Stimulated activated CD4-positive, alpha-beta T cell treated with anti-CD3 and anti-CD28 coated beads, Interleukin-12 subunit alpha, Interleukin-12 subunit beta, amount 100 ng/mL, for 24 hours (primary cell): ENCODE results near the gene NDUFS8.

Experiments used
- DNase-seq, 2 experiments: peaks; one replicate each; pipeline ENCODE4 v3.0.0-alpha.2; 2020; ENCODE audit warnings: low read depth in 2 of 2

NDUFS8 gene

GRCh38 chr11:68036141-68036716 lies 5.7 kb downstream of the NDUFS8 start:
- no peak for DNase-seq

DNA sequence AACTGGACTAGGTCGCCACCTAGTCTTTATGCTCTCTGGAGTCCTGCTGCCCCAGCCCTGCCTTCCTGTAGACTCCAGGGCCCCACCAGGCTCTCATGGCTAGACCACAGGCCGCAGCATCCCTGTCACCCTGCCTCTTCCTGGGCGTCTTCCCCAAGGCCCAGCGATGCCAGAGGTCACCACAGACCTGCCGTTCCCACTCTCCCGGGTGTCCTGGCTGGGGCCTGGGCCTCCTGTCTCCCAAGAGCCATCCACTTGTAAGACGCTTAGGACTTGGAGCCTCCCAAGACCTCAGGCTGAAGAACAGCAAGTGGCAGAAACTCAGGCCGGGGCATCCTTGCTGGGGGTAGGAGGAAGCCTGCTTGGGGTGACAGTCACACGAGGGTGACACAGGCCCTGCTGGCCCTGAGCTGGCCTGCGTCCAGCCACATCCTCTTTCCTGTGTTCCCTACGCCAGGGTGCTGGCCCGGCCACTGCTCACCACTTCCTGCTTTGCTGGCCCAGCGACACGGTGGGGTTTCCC lies 6.3 kb downstream of the NDUFS8 start:
- no peak for DNase-seq

DNA sequence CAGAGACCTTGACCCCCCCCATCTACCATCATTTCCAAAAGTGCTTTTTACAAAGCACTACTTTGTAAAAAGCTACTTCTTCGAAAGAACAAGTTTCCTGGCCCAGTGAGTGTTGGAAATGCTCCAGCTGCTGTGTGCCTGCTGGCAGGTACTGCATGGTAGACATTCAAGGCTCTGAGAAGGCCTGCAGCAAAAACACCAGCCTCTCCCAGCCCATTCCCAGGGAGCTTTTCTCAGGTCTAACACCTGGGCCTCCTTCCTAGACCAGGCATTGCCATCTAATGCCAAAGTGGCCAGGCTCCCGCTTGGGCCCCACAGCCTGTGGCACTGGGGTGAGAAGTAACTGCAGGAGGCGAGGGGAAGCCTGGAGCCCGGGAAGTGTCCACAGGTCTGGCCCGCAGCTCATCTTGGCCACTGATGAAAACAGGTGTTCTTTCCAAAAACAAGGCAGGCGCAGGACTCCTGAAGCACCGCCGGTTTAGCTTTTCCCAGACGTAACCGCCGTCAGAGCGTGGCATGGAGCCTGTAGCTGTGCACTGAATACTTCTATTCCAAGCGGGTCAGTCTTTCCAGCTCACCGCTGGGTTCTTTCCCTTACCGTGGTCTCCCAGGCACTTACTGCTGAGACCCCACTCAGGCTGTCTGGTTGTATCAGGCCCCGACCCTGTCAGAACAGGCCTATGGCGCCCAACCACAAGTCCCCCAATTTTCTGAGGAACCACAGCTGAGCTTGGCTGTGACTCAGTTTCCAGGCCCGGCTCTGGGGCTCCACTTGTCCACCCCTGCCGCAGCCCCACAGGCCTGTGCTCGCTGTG lies 7.1 kb downstream of the NDUFS8 start:
- no peak for DNase-seq

DNA sequence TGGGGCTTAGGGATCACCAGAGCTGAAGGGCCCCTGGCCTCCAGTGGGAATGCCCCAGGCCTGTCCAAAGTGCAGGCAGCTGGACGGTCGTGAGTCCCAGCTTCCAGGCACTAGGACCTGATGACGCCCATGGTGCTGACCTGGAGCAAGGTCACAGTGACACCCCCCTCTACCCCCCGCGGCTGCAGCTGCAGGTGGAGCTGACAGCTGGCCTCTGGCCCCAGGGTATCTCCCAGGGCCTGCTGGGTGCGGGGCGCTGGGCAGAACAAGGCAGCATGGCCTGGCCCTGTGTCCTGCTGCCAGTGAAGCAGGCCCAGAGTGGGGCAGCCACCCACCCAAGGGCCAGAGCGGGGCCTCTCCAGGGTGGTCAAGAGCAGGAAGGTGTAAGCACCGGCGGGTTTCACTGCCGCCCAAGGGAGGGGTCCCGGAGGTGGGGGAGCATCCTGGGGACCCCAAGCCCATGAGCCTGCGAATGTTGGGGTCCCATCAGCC lies 7.8 kb downstream of the NDUFS8 start:
- no peak for DNase-seq

DNA sequence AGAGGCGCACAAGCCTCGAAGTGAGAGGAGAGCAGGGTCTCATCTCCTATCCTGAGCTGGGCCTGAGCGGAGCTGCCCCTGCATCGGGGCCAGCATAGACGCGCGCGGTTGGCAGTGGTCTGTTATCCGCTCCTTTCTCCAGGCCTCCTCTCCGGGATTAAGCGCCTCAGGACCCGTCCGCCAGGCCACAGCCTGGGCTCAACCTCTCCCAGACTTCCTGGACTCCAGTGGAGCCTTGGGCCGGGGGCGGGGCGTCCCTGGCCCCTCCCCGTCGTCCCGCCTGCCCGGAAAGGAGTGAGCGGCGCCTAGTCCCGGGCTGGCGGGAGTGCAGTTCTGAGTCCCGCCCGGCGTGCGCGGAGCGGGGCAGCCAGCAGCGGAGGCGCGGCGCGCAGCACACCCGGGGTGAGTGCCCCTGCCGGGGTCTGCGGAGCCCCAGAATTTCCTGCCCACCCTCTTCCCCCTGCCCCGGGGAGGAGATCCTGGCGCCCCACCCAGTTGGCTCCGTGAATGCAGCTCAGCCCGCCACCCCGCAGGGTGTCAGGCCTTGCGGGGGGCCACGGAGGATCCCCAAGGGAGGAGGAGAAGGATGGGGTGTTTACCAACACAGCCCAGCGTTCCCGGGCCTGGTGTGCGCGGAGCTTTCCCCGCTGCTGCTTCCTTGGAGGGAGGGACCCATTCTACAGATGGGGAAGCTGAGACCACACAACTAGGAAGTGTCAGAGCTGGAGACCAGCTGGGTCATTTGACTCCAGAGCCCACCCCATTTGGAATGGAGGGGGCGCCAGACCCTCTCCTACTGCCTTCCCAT lies 8.4 kb downstream of the NDUFS8 start, which contains the start of gene TCIRG1:
Gene TCIRG1, plus strand, starts transcription at position 308 of the 808 bp plus-strand sequence. CDS start 2,247 bp downstream, outside the sequence.
- DNase-seq: peak in 1 of 2 experiments; percentile 69

GRCh38 chr11:68039526-68040086 lies 9.1 kb downstream of the NDUFS8 start:
- no peak for DNase-seq

GRCh38 chr11:68040101-68040956 lies 9.8 kb downstream of the NDUFS8 start:
- peak in 1 of 2 experiments; percentile 41 for DNase-seq

GRCh38 chr11:68040957-68041591 lies 10.6 kb downstream of the NDUFS8 start:
- DNase-seq: no peak

DNA sequence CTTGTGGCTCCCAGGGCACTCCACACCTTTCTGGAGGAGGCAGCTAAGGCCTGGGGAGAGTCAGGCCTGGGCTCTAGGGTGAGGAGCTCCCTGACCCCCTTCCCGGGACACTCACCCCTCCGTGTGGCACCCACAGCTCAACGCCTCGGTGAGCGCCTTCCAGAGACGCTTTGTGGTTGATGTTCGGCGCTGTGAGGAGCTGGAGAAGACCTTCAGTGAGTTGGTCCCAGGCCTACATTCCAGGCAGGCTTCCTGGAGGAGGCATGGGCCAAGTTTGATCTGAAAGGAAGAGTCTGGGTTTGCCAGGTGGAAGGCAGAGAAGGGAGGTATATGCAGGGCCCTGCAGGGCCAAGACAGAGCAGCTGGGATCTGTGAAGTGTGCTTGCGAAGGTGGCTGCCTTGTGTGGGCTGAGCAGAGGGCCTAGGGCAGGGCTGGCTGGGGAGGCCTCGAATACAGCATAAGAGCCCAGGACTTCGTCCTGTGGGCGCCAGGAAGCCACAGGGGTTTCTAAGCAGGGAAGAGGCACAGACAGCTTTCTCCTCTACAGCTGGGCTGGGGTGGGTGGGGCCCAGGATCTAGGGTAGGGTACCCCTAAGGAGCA lies 11.2 kb downstream of the NDUFS8 start:
- no peak for DNase-seq

DNA sequence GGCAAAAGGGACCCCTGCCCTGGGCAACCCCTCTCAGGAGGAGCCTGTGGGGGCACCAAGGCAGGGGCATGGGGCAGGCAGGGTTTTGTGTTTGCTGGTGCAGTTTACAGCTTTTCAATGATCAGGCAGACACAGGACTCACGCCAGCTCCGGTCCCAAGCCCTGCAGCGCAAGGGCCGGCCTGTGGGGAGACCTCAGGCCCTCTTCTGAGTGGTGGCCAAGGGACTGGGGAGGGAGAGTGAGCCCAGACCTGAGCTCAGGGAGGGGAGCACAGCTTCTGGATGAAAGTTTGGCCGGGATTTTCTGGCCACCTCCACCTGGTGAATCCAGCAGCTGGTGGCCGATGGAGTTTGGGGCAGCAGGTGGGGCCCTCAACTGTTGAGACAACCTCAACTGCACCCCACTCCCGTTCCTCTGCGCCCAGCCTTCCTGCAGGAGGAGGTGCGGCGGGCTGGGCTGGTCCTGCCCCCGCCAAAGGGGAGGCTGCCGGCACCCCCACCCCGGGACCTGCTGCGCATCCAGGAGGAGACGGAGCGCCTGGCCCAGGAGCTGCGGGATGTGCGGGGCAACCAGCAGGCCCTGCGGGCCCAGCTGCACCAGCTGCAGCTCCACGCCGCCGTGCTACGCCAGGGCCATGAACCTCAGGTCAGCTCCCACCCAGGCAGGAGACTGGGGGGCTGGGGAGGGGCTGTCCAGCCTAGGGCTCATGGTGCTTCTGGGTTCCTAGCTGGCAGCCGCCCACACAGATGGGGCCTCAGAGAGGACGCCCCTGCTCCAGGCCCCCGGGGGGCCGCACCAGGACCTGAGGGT lies 11.9 kb downstream of the NDUFS8 start:
- DNase-seq: no peak

DNA sequence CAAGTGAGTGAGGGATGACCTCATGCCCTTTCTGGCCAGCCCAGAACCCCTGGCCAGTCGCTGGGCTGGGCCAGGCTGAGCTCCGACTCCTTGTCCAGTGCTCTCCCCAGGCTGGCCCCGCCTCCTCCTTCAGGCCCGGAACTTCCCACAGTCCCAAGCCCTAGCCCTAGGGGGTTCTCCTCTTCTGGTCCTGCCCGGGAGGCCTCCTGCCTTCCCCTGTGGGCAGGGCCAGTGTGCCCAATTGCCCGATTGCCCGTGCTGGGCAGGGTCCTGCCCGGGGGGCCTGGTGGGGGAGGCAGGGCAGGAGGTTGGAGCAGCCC lies 12.5 kb downstream of the NDUFS8 start:
- no peak for DNase-seq

GRCh38 chr11:68043349-68044144 lies 13.1 kb downstream of the NDUFS8 start:
- DNase-seq: no peak

DNA sequence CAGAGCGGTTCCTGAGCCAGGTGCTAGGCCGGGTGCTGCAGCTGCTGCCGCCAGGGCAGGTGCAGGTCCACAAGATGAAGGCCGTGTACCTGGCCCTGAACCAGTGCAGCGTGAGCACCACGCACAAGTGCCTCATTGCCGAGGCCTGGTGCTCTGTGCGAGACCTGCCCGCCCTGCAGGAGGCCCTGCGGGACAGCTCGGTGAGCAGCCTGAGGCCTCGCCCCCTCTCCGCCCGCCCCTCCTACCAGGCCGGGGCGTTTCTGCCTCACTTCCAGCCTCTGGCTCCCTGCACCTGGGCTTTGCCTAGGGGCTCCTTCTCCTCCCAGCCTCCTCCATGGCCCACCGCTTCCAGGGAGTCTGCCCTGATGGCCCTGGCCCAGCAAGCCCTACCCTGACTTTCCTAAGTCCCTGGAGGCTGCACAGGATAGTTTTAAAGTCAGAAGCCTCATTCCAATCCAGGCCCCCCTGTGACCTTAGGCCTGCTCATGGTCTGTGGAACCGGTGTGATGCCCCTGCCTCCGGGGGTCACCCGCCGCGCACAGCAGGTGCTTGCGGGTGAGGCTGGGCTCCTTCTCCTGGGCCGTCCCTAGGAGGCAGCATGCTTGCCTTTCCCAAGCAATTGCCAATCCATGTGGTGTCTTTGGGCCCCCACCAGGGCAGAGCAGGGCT lies 13.8 kb downstream of the NDUFS8 start:
- DNase-seq: no peak

DNA sequence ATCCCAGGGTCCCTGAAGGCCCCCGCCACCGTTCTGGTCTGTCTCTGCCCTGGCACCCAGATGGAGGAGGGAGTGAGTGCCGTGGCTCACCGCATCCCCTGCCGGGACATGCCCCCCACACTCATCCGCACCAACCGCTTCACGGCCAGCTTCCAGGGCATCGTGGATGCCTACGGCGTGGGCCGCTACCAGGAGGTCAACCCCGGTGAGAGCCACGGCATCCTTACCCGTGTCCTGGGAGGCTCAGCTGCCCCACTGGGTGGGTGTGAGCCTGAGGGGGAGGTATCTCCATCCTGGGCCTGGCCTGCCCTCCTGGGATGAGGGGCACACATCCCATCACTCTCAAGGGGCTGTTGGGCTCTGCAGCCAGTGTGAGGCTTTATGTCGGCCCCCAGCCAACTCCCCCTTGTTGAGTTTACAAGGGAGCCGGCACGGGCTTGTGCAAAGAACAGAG lies 14.4 kb downstream of the NDUFS8 start:
- DNase-seq: no peak

DNA sequence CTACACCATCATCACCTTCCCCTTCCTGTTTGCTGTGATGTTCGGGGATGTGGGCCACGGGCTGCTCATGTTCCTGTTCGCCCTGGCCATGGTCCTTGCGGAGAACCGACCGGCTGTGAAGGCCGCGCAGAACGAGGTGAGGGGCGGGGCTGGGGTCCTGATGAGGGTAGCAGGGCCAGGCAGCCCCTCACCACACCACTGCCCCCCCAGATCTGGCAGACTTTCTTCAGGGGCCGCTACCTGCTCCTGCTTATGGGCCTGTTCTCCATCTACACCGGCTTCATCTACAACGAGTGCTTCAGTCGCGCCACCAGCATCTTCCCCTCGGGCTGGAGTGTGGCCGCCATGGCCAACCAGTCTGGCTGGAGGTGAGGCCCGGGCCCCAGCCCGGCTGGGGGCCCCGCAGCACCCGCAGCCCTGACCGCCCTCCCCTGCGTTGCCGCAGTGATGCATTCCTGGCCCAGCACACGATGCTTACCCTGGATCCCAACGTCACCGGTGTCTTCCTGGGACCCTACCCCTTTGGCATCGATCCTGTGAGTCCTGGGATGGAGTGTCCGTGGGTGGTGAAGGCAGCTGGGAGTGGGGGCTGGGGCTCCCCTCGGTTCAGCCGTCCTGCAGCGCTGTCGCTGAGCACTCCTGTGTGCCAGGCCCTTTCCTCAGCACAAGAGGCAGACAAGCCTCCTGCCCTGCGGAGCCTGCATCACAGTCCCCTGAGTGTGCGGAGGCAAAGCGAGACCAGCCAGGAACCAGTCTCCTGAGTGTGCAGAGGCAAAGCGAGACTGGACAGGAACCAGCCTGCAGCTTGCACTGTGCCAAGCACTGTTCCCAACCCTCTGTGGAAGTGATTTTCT lies 17.2 kb downstream of the NDUFS8 start:
- no peak for DNase-seq

DNA sequence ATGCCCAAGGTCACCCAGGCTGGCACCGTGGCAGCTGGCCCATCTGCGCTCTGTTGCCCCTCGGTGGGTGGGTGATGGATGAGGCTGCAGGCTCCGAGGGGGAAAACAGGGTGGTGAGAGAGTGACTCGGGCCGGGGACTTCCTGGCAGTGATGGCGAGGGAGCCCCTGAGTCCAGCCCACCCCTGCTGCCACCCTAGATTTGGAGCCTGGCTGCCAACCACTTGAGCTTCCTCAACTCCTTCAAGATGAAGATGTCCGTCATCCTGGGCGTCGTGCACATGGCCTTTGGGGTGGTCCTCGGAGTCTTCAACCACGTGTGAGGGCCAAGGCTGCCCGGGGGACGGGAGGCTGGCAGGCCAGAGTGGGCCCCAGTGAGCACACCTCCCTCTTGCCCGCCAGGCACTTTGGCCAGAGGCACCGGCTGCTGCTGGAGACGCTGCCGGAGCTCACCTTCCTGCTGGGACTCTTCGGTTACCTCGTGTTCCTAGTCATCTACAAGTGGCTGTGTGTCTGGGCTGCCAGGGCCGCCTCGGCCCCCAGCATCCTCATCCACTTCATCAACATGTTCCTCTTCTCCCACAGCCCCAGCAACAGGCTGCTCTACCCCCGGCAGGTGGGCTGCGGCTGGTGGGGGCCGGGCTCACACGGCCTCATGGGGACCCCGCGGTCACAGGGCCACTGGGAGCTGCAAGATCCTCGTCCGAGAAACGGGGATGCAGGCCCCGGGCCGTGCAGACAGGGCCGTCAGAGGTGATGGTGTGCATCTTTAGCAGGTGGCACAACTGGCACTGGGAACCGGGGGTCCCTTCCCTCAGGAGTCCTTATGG lies 18.4 kb downstream of the NDUFS8 start:
- DNase-seq: no peak
